GM19328 (cell line): Measurements from ENCODE around the gene COBL.

Source experiments
- ATAC-seq: cut with Tn5 transposase; IDR thresholded peaks from one replicate; pipeline ENCODE4 v1.9.1; 2021; ENCODE audit warnings: mild to moderate bottlenecking, moderate library complexity; ENCODE audit not compliant: unreplicated experiment

Gene COBL

DNA sequence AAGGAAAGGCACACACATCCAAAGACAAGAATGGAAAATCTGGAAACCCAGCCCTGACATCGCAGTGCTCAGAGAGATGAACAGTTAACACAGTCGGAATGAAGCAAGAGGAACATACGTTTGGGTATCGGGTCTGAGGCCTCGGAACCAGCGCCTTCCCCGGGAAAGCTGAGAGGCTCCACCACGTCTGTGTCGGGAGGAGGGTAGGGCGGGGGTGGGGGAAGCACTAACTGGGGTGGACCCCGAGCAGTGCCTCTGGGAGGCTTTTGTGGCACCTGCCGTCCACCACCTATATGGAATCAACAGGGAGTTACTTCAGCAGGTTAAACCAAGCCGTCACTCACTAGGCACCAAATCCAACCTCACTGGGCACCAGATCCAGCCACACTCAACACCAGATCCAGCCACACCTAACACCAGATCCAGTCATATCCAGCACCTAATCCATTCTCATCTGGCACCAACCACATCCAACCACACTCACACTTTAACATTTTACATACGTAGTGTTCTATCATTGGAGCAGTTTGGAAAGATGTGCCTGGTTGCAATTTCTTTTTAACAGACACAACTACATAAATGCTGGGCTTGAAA lies 233.6 kb downstream of the COBL start:
- no peak for ATAC-seq

DNA sequence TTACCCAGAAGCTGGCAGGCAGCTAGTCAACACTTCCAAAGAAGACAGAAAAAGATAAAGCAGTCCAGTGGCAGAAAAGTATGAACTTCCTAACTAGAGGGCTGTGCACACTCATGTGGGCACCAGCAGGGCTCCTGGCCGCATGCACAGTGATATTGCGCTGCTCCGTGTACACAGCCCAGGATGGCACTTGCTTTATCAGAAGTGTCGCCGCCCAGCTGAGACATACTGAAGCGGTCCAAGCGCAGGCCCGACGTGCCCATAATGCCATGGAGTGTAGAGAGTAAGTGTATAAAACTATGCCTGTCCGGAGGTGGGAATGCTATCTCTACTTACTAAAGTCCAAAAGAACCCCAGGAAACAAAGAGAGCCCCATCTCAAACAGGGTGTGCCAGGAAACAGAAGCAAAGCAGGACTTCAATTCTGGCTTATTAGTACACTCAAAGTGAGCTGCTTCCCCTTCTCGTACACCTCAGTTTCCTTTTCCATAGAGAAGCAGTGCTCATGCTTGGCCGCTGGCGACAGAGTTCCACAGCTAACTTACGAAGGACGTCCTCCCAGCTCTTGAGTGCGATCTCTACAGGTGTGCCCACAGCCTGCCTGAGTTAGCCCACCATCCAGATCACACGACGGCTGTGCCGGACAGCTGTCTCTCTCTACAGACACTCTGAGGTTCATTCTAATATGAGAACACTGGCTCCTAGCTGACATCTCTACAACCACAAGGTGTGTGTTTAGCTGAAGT lies 234.3 kb downstream of the COBL start:
- ATAC-seq = no peak

DNA sequence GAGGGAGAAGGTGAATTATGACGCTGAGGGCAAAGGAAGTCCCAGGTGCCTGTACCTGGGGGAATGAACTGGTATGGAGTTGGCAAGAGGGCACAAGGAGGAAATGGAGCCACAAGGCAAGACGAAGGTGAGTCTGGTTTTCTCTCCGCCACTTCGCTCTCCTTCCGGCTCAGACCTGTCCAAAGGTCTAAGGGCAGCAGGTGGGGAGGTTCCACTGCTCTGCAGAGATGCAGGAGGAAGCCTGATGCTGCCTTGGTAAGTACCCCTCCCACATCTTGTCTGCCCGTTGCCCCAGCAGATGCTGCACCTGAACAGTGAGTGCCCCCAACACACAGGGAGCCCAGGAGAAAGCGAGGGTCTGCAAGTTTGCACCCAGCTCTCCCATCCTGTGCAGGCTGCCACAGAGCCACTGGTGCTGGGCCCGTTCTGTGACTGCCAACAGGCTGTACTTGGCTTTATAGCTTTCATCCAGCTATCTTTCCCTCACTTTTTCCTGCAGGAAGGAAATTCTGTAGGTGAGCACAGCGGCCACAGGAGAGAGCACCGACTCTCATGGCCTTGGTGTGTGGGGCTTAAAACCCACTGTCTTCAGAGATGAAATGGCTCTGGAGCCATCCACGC lies 235.2 kb downstream of the COBL start:
- no peak for ATAC-seq

DNA sequence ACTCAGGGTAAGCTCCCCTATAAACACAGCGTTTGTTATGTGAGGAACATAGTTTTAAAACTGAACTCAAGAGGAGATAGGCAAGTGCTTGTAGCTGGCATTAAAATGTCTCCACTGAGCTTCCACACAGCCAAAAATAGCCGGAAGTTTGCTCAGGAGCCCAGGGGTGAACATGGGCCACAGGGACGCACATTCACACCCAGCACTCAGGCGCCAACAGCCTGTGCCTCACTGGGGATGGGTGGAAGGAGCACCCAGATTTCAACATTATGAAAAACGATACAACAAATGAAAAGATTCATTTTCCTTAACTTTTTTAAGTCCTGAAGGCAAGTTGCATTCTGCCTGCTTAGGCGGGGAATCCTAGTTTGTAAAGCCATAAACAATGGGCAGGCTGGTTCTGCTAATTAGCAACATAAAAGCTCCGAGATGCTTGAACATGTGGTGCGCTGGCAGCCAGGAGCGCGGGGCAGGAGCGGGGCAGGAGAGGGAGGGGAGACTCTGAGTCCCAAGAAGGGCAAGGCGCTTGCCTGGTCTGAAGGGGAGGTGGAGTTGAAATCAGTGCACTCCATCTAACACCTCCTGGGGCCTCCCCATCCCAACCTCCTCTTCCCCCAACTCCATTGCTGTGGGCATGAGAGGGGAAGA lies 235.9 kb downstream of the COBL start:
- no peak for ATAC-seq

DNA sequence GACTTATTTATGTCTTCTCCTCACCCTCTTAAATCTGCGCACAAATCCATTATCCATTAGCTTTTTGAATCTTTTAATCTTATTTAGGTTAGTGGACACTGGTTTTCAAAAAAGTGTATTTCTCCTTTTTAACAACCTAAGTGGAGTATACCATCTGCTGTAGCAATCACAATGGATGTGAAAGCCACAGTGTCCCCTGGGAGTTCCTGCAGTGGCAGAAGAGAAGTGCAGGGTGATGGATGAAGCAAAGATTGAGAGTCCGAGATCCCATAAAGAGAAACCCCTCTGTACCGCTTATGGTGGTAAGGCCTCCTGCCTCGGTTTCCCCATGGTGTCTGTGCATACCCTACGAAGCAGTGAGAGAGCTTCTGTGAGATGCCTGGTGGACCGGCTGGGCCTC lies 236.4 kb downstream of the COBL start:
- no peak for ATAC-seq

DNA sequence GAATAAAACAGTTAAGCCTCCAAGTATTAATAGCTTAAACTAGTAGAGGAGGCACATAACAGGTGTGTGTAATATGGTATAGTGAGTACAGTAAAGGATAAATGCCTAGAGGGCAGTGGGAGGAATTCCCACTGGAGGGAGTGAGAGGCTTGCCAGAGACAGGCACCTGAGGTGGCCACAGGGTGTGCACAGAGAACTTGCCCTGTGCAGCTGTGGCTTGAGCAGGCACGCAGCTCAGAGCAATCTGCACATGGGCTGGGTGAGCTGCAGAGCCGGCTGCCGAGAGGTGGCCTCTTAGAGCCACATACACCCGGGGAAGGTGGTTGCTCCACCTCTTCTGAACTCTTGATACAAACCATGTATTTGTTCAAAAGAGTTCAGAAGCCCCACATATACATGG lies 237.1 kb downstream of the COBL start:
- ATAC-seq = no peak

DNA sequence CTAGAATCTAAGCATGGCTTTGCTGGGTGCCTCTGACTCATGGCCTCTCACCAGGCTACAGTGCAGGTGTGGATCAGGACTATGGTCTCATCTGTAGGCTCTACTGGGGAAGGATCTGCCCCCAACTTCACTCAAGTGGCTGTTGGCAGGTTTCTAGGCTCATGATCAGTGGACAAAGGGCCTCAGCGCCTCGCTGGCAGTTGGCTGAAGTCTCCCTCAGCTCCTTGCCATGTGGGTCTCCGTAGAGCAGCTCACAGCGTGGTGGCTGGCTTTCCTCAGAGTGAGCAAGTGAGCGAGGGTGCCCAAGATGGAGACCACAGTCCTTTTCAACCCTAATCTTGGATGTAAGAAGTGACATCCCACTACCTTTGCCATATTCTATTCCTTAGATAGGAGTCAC lies 238.0 kb downstream of the COBL start:
- no peak for ATAC-seq

DNA sequence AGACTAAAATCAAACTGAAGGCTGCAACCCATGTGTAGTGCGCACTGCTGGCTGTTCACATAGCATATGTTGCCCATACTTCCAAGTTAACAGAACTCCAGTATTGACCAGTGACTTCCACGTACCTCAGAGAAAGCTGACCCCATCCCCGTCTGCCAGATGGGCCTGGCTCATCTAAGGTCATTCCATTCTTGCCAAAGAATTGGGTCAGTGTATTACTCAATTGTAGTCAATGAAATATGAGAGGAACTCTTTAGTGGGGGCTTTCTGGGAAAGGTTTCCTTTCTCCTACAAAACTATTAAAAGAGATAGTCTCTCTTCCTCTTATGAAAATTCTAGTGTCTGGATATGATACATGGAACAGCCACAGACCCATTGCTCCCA lies 238.6 kb downstream of the COBL start:
- no peak for ATAC-seq

DNA sequence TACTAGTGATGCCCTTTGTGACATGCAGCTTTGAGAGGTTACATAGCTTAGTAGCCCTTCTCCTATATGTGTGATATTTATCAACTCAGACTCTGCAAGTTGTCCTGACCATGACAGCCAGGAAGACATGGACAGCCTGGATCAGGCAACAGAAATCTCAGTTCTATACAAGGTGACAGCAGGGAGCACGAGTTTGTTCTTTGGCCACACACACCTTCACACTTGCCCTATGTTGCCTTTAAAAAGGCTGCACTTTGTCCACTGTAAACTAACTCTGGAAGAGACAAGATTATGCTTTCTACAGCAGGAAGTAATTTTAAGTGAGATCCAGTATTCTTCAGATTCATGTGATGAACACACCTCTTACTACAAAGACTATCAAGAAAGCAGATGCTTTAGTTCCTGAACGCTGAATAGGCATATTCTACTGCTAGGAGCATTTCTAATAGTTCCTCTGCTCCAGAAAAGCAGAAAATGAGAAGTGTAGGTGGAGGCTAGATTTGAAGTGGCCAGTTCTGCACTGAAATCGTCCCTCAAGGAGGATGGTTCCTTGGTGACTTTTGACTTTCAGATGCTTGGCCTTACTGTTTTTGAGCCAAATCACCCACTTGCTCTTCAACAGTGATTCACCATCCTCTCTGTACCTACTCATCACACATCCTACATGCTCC lies 239.2 kb downstream of the COBL start:
- no peak for ATAC-seq

DNA sequence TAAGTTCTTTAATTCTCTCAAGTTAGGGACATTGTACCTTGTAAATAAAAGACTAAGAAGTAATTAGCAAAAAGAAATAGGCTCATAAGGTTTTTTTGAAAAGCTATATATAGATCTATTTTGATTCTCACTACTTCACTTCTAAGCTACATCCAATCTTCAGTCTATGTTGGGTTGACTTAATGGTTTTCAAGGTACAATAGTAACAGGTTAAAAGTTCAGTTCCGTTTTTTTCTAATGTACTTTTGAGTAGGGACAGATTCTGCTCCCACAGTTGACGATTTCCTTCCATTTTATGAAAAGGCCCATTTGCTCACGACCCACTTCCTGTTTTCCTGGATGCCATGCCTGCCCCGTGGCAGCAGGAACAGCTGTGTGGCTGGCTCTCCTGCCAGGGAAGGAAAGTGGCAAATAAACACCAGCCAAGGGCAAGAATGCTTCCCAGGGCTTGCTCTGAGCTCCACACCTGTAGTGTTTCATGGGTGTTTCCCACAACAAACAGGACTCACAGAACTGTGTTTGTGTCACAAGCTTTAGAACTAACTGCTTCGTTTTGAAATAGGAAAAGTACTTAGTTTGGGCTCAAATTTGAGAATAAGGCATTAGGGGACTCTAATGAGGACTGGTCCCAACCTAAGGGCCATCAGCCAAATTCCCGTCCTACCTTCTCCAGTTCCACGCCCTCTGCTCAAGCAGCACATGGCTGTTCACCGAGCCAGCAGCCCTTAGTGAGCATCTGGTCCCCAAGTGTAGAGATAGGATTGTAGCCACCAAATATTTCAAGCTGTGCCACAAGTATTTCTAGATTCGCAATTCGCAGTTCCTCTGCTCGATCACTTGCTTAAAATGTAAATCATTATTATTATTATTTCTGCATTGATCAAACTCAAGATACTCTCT lies 240.7 kb downstream of the COBL start:
- ATAC-seq = no peak

DNA sequence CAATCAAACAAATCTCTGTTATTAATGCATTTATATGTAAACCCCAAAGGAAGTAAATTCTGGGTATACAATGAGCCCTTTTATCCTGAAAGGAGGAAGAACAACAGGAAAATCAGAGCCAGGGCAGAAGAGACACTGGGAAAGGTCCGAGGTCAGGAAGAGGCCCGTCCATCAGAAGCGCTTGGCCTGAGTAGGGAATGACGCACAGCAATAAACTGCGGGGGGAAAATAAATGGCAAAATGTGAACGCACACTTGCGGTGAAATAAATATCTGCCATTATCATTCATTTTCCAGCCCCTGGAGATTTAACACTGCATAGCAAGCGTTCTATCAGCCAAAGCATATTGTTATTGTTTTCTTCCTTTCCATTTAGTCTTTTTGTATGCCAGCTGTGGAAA lies 243.4 kb downstream of the COBL start:
- no peak for ATAC-seq

DNA sequence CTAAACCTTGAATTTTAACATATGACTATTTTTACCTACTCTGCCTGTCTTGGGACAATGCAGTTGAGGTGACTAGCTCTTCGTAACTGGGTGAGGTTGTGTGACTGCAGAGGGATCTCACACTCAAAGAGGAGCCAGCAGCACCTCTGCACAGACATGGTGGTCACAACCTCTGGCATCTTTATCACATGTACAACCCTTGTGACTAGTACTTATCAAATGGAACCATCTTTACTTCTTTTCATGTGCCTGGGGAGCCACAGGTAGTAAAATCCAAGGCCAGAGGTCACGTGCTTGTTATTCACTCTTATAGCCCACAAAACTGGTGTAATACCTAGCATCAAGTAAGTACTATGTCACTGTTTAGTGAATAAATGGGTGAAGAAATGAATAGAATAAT lies 244.3 kb downstream of the COBL start:
- no peak for ATAC-seq

DNA sequence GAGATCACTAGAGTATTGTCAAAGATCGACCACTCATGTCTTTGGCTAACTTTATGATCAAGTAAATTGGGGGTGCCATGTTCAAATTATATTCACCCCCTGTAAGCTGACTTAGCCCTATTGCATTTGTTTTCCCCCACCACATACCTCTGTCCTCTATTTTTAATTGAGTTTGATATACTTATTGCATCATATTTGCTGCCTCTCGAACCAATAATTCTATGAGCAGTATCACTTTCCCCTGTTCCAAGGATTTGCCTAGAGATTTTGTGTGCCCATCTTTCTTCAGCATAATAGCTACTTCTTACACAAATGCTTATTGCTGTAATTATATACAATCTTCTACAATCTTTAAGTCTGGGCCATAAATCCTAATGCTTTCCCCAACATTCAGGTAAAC lies 245.2 kb downstream of the COBL start:
- no peak for ATAC-seq

DNA sequence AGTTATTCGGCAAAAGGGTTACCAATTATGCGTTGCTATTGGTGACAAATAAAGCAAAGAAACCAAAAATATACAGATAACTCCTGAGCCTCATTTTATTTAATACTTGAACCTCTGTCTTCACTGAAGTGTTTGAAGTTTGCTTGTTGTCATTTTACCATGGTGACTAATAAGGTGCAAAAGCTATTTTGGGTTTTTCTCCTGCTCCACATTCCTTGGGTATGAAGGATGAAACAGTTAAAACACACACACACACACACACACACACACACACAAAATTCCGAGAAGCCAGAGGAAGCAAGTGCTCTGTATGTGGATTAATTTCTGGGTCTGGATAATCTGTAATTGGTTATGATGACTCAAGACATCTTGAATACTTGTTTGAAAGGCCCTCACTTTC lies 246.5 kb downstream of the COBL start:
- ATAC-seq = no peak

DNA sequence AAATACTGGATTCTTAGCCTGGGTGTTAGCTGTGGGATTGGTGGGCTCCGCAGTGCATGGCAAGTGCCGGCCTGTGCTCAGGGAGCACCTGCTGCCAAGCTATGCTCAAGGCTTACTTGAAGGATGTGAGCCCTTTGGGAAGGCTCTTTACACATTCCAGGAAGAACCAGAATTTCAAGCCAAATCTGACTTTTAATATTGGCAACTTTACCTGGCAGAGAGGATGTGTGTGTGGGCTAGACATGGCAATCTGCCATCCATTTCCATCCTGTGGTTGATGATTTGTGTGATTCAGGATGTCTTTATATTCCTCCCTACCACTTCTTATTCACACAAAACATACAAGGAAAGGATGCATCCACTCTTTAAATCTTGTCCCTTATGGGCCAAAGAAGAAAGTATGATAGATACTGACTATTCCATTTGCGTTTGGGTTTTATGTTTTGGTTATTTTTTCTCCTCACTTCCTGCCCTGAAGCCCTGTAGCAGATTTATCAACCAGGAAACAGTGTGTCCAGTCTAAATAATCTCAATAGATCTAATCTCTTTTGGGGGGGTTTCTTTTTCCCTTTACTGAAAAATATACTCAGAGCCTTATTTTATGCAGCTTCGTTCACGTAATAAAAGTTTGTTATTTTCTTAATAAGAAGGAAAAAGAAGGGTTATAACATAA lies 247.1 kb downstream of the COBL start:
- no peak for ATAC-seq

DNA sequence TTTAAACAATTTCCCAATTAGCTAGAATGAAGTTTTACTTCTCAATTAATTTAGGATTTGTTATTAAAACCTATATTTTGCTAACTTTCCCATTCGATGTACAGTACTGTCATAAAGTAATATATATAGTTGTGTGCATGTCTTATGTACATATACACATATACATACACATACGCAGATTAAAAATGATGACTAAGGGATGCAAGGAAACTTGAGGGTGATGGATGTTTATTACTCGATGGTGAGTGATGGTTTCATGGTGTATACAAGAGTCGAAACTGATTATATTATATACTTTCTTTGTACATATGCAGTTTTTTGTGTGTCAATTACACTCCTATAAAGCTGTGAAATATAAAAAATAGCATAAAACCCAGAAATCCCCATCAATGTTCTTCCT lies 248.2 kb downstream of the COBL start:
- no peak for ATAC-seq

DNA sequence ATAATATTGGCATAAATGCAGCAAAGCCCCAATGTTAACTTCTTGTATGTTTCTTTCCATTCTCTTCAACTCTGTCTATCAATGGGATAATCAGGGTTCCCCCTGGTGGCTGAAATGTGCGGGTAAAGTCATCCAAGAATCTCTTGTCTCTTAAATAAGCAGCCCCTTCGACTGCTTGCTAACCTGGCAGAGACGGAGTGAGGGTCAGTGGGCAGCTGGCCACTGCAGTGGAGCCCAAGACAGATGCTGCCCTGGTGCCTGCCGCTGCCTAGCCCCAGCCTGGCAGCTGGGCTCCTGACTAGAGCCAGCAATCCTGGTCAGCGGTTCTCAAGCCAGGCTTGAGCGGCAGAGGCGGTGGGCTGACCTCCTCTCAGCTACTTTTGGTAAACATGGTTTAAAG lies 248.9 kb downstream of the COBL start:
- ATAC-seq = peak; percentile 53

DNA sequence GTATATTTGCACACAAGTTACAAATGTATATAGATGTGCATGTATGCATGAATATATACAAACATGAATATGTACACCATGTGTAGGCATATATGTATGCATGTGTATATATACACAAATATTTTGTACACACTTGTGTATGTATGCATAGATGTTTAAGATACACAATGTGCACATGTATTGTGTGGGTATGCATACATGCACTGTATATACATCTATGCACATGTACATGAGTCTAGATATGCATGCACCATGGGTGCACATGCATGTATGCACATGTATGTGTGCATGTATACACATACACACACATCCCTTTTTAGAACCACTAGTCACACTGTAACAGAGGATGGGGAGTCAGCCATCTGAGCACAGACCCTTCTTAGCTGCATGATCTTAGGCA lies 249.4 kb downstream of the COBL start:
- no peak for ATAC-seq

DNA sequence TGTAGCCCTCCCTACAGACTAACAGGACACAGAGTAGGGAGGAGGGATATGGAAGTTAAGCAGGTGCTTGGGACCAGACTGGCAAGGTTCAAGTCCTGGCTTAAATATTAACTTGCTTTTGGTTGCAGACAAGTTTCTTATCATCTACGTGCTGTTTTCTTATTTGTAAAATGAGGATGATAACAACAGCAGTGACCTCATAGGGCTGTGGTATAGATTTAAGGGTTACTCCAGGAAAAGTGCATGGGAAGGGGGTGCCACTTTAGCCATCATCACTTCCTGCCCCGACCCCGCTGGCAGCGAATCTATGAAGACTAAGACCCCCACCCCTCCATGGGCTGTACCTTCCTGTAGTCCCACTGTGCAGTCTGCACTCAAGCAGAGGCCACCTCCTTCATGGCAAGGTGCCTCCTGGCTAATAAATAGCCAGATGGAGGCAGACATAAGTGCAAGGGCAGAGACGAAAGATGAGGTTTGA lies 250.2 kb downstream of the COBL start:
- ATAC-seq = no peak

DNA sequence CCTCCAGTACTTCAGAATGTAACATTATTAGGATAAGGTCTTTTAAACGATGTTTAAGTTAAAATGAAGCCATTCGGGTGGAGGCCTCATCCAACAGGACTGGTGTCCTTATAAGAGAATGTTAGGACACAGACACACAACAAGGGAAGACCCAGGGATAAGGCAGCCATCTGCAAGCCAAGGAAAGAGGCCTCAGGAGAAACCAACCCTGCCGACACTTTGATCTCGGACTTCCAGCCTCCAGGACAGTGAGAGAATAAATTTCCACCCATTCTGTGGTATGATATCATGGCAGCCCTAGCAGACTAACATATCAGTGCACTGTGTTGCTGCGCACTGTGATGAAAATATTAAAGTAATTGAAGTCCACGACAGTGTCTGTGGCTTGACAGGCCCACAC lies 250.8 kb downstream of the COBL start:
- ATAC-seq = no peak
